GM13977 (cell line): ENCODE data around the gene DNMT3A.

Experiments
- DNase-seq: peaks from one replicate; pipeline ENCODE4 v3.0.0; 2012; ENCODE audit warnings: low spot score
- CTCF ChIP-seq: IDR thresholded peaks from 2 replicates; pipeline ENCODE4 v1.5.1; 2012; ENCODE audit warnings: mild to moderate bottlenecking, control low read depth; ENCODE audit not compliant: insufficient read depth; ENCODE audit errors: extremely low read depth, missing control alignments
- in situ Hi-C: fragments of 300-500 bp; cut with MboI; formaldehyde crosslinking; loops from one replicate; pipeline ENCODE4 v1.12.0; 2022; ENCODE audit warnings: low sequenced_read_pairs, low pct_unique_long_range_greater_than_20kb, mixed read lengths, inconsistent platforms; ENCODE audit not compliant: unreplicated experiment

The DNMT3A gene

GRCh38 chr2:25330937-25331336 is 10.8 kb downstream of the DNMT3A start:
- DNase-seq, result no peak
- in situ Hi-C loops, result no loop called here
- TF ChIP-seq CTCF, result no peak

GRCh38 chr2:25330273-25330672 is 11.5 kb downstream of the DNMT3A start:
- no peak for DNase-seq
- TF ChIP-seq CTCF, result no peak
- in situ Hi-C loops, result no loop called here

DNA sequence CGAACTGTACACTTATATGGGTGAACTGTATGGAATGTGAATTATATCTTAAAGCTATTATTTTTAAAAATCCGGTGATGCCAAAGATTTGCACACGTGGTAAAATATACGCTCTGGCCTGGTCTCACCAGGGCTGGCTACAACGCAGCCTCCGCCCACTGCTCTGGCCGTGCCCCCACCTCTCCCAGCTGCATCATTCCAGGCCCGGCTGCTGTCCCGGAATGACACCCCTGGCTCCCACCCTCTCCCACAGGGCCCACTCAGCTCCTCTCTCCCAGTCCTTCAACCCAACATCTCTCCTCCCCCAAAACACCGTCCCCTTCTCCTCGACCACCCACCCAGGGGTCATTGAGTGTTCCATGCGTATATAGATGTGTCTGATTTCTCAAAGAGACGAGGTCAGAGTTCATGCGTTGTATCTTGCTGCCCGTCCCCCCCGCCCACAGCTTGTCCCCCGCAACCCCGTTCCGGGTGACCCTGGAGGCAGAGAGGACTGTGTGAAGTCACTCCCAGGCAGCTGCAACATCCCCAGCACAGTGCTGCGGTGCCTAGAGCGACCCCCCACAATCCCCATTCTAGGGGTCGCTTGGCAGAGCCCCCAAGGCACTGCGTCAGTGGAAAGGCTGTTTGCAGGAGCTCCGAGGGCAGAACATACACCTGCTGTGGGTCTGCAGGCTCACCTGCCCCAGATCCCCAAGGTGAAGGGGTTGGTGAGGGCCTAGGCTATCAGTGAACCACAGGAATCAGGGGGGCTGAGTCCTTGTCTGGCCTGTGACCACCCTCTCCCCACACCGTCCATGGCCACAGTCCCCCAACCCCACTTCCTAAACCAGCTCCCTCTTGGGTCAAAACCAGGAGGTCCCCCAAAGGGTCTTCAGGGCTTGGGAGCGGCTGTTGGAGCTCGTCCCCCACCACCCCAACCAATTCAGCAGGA is 13.3 kb downstream of the DNMT3A start:
- in situ Hi-C loops, result no loop called here
- no peak for DNase-seq
- no peak for TF ChIP-seq CTCF

- in situ Hi-C loops, result no loop called here
- TF ChIP-seq CTCF, result no peak
- DNase-seq, result no peak
Measured at GRCh38 chr2:25326326-25327013, 15.3 kb downstream of the DNMT3A start.

GRCh38 chr2:25324905-25325592 is 16.7 kb downstream of the DNMT3A start:
- DNase-seq, result no peak
- TF ChIP-seq CTCF, result no peak
- in situ Hi-C loops, result no loop called here

GRCh38 chr2:25324251-25324650 is 17.5 kb downstream of the DNMT3A start:
- no peak for TF ChIP-seq CTCF
- DNase-seq, result no peak
- in situ Hi-C loops, result no loop called here
